ENCODE data around the gene GRB10.

GRCh38 chr7:50724526-50725520 is 57.9 kb downstream of the GRB10 start:
- TF ChIP-seq POLR2AphosphoS5 (IDR thresholded peaks at IDR 0.05; ENCODE audit: low read depth, low read length) = no peak
- no peak for TF ChIP-seq POLR2A (IDR thresholded peaks at IDR 0.05; ENCODE audit: low read depth, low read length)

Data from GM12892 (cell line).